NCI-H446 treated with DMSO at 0.1 percent for 48 hours (cell line): Measurements from ENCODE around the gene ATXN7L2.
A peak's percentile ranks its signal among the peaks of the same experiment; 100 is the strongest.
"Not testable (repeated sequence)": the region's sequence is repeated elsewhere in the genome, so short reads cannot be mapped to it uniquely, and the experiment has no call there.

ENCODE experiments used
- DNase-seq: peaks from one replicate; lab custom pipeline; 2025; lab: John Stamatoyannopoulos, UW

The ATXN7L2 gene, protein sequence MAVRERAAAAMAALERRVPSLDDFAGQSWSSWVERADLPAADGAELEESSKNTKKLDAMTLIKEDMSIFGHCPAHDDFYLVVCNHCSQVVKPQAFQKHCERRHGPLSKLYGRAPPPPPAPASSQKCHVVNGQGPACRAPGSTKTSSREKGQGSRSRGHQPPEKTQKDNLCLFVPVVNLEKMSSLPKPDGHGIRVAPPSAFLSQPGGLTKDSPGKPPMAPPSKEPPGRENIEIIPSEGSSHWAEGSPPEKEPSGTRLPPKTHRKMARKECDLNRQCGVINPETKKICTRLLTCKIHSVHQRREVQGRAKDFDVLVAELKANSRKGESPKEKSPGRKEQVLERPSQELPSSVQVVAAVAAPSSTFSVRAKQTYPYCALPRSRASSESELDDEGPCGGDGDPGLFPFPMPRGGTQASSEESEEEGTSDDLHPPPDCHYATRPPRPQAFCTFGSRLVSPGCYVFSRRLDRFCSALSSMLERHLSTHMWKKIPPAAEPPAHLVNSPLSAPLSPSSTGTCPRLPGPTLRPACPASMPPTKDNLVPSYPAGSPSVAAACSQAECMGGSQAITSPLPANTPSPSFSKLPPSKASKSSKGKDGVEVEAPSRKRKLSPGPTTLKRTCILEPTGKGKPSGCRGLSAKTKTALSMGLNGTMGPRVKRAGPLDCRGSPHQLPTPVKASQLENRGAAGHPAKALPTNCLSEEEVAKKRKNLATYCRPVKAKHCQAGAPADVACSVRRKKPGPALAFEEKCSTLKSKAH

DNA sequence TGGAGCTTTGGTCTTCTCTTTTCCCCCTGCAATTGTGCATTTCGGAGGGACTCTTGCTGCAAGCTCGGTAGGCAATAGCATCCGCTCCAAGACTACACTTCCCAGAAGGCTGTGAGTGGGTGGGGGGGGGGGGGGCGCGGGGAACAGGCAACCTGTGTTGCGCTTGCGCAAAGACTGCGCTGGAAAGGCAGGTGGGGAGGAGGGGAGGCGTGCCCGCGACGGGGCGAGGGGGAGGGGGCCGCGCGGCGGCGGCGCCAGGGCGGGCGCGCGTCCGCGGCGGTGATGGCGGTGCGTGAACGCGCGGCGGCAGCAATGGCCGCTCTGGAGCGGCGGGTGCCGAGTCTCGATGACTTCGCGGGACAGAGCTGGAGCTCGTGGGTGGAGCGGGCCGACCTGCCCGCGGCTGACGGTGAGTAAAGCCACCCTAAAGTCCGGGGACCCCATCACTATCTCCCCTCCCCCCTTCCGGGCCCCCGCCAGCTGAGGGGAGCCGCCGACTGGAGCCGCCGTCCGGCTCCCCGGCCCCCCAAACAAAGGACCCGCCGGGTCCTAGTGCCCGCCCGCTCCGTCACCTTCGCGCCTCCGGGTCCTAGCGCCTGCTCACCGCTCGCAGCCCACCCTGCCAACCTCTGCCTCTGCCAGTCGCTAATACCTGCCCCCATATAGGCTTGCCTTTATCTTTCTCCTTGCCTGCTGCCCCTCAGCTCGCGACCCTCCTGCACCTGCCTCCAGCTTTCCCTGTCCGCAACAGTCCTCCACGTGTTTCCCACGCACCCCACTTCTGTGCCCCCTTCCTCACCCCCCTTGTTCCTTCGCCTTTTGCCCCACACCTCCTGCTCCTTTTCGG, at the start of gene ATXN7L2:
ATXN7L2 (plus strand) TSS at position 234 of the 847 bp plus-strand sequence; CDS start at position 283, 49 bp downstream.
- peak; percentile 90 for DNase-seq

DNA sequence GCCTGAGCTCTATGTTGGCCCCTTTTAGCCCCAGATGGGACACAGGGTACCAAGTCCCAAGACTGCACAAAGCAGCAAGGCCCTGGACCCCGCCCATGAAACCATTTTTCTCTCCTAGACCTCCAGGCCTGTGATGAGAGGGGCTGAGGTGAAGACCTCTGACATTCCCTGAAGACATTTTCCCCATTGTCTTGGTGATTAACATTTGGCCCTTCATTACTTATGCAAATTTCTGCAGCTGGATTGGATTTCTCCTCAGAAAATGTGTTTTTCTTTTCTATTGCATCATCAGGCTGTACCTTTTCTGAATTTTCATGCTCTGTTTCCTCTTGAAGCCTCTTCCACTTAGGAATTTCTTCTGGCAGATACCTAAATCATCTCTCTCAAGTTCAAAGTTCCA, 49.2 kb upstream of the ATXN7L2 start:
- no peak for DNase-seq

DNA sequence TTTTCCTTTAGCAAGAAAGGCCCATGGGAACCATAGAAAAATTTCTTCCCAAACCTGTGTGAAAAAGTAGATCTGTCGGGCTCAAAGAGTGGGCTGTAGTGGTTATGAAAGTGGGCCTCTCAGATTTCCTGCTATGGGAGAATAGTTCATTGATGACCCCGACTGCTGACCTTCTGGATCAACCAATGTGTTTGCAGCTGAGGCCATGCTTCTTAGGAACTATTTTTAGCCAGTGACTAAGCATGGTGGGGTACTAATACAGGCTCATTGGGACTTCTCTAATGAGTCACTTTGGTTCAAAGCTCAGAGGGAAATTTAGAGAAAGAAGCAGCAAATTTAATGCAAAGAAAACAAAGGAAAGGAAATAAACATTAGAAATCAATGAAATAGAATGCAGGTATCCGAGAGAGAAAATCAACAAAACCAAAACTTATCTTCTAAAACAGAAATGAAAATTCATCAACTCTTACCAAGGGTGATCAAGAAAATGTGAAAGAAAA, 44.9 kb upstream of the ATXN7L2 start:
- no peak for DNase-seq

DNA sequence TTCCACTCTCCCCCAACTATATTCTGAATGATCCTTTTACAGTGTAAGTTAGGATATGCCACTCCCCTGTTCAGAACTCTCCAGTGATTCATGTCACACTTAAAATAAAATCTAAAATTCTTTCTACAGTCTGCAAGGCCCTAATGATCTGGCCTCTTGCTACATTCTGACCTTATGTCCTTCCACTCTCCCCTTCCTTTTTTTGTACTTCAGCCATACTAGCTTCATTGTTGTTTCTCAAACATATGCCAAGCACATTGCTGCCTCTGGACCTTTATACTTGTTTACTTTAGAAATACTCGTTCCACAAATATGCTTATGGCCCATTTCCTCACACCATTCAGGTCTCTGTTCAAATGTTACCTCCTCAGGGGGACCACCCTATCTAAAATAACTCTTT, 42.6 kb upstream of the ATXN7L2 start:
- no peak for DNase-seq

DNA sequence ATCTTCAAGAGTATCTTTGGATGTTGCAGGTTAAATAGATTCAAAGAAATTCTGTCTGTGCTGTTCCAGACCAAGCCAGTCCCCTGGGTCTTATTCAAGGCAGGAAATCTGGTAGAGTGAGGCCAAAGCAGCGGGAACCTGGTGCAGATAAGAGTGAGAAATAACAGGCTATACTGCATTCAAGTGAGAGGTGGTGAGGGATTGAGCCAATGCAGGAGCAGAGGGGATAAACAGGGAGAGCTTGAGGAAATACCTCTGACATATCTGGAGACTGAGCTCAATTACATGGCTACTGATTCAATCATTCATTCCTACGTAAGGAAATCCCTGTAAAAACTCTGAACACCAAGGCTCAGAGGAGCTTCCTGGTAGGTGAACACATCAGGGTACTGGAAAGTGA, 40.2 kb upstream of the ATXN7L2 start:
- no peak for DNase-seq

DNA sequence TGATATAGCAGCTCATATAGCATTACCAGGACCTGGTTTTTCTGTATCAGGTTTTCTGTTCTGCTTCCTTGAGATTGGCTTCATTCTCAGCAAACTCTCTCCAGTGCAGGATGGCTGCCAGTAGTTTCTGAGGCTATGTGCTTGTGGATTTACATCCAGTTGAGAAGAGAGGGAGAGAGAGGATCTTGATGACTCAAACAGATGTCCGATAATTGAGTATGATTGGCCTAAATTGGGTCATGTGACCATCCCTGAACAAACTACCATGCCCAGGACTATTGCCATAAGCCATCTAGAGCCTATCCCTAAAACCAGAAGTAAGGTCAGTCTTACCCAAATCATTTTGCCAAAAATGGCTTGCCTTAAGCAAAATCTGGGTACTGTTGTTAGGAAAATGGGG, 39.4 kb upstream of the ATXN7L2 start:
- DNase-seq, result no peak

DNA sequence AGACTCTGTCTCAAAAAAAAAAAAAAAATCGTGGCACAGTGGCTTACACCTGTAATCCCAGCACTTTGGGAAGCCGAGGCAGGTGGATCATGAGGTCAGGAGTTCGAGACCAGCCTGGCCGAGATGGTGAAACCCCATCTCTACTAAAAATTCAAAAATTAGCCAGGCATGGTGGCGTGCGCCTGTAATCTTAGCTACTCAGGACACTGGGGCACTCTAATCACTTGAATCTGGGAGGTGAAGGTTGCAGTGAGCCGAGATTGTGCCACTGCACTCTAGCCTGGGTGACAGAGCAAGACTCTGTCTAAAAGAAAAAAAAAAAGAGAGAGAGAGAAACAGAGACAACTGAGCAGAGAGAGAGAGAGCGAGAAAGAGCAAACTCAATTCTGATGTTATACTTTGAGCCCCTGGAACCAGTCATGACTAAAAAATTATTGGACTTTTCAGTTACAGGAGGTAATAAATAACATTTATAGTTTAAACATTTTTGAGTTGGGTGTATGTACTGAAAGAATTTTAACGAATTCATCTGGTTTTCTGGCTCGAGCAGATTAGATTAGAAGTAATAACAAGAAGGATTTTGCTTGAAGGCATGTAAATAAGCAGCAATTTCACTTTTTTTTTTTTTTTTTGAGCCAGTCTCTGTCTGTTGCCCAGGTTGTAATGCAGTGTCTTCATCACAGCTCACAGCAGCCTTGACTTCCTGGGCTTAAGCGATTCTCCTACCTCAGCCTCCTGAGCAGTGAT, 37.6 kb upstream of the ATXN7L2 start:
- not testable (repeated sequence) for DNase-seq

DNA sequence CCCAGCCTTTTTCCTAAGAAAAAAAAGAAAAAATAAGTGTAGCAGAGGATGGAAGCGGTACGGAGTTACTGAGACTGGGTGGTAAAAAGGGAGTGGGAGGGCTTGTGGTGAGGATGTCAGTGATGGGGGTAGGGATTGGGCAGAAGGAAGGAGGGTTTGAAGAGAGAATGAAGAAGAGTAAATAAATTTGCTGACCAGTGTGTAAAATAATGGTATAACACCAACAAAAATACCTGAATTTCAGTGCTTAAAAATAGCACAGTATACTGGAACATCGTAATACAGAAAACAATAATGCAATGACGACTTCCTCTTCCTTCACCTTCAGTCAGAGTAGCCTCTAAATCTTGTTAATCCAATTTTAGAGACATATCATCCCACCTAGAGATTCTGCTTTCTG, 36.2 kb upstream of the ATXN7L2 start:
- no peak for DNase-seq

DNA sequence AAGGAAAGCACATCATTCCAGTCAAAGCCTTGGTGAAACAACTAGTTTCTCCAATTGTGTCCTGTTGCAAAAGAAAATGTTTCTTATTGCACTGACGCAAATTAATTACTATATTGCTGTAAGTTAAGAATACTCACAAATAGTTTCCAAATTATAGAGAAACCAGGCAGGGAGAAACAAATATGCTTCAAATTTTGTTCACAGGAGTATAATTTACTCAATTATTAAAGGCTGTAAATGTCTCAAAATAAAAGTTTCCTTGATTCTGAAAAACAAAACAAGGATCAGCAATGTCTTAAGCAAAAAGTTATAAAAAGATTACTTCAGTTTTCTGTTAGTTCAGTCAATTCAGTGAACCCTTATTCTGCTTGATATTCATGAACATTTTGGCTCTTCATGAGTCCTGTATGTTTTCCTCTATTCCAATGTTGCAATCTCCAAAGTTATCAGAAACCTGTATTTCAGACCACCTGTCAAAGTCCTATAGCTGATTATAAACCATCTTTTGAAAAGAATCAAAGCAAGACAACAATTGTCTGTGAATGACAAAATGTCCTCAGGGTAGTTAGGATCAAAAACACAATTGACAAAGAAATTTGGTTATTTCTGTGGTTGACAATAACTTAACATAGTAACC, 29.1 kb upstream of the ATXN7L2 start:
- no peak for DNase-seq

DNA sequence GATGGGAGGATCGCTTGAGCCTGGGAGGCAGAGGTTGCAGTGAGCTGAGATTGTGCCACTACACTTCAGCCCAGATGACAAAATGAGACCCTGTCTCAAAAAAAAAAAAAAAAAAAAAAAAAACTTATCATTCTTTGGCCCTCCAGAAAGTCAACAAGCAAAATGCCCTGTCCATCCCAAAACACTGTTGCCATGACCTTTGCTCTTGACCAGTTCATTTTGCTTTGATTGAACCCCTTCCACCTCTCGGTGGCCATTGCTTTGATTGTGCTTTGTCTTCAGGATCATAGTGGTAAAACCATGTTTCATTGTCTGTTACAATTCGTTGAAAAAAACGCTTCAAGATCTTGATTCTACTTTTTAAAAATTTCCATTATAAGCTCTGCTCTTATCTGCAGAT, 25.9 kb upstream of the ATXN7L2 start:
- DNase-seq, result no peak

DNA sequence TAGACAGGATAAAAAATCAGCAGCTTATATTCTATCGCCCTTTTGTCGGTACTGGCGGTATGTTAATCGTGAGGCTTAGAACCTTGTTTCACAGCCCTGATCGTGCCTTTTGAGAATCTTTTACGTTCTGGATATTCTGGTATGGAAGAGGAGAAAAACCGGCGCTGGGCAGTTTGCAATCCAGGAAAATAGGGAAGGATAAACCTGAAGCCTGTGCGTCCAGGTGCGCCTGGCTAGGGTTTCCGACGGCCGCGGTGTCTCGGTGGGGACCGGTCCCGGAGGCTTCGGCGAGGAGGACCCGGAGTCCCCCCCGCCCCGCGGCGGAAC, 17.6 kb upstream of the ATXN7L2 start:
- DNase-seq, result no peak

DNA sequence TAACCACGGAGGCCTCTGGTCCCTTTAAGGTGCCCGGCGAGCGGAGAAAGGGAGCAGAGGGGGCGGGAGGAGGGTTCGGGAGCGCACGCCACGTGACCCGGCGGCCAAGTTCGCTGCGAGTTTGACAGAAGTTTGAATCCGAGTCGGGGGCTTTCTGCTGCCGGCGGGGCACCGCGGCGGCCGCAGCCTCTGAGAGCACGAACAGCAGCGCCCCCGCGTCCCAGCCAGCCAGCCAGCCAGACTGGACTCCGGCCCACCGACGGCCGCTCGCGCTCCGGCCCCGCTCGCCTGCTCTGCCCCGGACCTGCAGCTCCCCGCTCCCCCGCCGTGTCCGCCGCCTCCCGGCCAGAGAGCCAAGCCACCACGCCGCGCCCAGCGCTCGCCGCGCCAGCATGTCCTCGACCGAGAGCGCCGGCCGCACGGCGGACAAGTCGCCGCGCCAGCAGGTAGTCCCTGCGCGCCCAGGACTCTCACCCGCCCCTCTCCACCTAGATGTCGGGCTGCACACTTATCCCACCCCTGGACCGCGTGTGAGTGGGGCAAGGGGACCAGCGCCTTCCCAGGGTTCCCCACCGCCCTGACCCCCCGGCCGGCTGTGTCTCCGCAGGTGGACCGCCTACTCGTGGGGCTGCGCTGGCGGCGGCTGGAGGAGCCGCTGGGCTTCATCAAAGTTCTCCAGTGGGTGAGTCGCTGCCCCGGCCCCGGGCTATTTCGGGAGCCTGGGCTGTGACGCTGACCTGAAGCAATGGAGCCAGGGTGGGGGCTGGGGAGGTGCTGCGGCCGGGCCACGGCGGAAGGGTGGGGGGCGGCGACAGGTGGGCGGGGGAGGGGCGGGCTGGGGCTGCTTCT, 17.0 kb upstream of the ATXN7L2 start, which contains the start of gene SYPL2:
SYPL2 (plus strand) TSS at position 95 of the 849 bp plus-strand sequence; CDS start at position 393, 298 bp downstream.
- no peak for DNase-seq

DNA sequence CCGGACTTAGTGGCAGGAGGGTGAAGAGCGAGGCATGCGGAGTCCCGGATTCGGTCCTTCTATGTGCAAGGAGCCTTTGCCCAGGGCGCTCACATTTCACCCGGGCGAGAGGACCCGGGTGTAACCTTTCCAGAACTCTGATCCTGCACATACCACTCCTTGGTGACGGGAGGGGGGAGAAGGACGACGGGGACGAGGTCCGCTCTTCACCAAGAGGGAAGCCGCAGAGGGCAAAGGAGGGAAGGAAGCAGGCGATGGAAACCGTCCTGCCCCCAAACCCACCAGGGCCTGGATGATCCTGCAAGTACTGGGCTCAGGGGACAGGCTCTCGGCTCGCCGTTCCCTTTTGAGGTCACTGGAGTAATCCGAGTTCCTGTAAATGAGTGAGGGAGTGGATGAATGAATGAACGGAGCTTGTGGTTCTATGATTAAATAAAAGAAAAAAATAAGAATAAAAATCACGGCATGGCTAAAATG, 16.4 kb upstream of the ATXN7L2 start:
- DNase-seq, result no peak

DNA sequence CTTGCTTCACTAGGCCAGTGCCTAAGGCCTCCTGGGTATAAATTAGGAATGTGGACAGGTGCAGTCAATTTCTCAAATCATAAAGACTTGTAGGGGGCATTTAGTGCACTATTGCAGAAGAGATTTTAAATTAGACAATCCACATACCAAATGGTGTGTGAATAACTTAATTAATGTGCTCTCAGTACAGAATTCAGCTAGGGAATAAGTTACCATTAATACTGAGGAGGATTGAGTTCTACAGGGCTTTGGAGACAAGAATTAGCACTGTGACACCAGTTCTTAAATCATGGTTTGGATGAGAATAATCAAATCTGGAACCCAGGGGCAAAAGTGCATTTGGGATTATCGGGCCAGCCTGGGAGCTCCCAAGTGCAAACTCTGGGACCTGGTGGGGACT, 15.6 kb upstream of the ATXN7L2 start:
- no peak for DNase-seq

DNA sequence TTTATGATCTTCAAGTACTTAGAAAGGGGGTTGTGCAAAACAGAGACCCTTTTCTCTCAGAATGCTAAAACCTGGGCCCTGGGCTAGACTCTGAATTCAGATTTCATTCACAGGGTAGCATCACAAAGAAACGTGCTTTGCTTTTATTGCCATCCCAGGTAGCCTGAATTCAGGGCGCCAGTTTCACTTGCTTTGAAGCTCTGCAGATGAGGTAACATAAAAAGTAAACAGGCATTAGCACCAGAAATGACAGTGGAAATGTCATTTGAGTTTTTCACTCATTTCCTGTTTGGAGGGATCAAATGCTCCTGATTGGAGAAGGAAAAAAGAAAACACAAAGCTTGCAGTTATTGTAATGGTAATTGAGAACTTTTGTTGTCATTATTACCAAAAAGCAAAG, 14.8 kb upstream of the ATXN7L2 start:
- DNase-seq, result no peak

DNA sequence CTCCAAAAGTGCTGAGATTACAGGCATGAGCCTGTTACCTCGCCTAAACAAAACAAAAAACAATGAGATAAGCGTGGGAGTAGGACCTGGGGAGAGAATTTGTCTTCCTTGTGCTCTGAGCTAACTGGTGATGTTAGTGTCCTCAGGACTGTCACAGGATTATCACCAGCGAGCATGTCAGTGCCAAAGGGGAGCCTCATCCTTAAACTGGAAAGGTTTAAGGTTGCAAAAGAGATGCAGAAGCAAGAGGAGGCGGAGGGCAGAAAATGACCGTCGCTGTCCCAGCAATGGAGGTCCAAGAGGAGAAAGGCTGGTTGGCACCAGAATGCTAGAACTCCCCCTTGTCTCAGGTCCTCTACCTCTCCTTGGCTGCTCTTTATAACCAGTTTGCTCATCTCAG, 13.5 kb upstream of the ATXN7L2 start:
- DNase-seq, result no peak

DNA sequence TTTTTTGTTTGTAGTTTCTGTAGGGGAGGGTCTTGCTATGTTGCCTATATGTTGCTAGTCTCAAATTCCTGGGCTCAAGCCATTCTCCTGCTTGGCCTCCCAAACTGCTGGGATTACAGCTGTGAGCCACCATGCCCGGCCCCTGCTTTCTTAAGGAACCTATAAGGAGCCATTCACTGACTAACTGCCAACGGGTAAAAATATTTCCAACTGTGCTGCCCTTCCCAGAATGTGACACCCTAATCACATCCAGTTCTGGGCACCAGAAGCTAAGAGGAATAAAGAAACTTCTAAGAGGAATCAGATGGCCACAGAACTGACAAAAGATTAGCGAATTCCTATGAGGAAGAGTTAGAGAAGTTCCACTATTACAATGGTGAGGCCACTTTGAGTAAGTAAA, 10.9 kb upstream of the ATXN7L2 start:
- no peak for DNase-seq

DNA sequence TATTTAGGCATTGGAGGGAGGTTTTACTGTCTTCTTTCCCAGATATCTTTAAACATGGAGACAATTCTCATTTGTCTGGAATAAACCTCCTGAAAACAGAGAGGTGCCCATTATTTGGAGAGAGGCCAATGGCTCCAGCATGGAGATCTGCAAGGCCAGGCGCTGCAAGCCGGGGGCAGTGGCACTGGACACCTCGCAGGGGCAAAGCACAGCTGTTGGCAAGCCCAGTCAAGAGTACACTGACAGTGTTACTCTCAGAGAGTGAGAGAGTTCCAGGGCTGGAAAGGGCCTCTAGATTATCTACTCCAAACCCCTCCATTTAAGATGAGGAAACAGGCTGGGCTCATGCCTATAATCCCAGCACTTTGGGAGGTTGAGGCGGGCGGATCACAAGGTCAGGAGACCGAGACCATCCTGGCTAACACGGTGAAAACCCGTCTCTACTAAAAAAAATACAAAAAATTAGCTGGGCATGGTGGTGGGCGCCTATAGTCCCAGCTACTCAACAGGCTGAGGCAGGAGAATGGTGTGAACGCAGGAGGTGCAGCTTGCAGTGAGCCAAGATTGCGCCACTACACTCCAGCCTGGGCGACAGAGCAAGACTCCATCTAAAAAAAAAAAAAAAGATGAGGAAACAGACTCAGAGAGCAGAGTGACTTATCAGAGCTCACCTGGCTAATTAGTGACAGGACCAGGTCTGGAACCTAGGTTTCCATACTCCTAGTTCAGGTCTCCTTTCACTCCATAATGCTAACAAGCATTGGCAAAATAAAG, 10.2 kb upstream of the ATXN7L2 start:
- DNase-seq, result not testable (repeated sequence)

DNA sequence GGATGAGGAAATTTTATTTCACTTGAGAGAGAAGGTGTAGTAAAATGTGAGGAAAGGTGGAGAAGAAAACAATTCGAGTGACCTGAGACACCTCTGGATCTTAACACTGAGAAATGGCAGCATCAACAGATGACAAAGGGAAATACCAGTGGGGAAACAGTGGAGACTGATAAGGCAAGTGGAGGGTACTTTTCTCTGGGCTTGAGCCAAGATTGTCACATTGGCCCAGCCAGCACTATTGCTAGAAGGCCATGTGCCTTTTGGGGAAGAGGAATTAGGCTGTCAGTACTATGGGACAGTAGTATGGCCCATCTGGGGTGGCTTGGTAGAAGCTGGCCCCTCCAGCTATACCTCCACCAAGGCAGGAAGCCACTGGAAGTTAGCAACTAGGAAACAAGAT, 9.0 kb upstream of the ATXN7L2 start:
- DNase-seq, result no peak
